ENCODE results near the gene TRMT112.

The TRMT112 gene

DNA sequence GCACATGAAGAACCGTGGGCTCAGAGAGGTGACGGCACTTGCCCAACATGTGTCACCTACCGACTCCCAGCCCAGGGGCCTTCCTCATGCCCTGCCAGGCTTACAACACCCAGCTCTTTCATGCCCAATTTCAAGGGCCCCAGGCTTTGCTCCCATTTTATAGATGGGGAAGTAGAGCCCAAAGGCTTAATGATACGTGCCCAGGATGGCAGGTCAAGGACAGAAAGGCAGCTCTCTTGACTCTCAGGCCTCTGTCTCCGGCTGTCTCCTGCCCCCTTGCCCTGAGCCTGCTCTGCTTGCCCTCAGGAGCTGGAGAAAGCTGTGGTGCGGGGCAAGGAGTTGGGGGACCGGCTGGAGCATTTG, 31.6 kb upstream of the TRMT112 start:
- peaks cover 14% of the 10 kb centered on the region for H3K4me1 ChIP-seq (ENCODE audit: insufficient read depth, insufficient read length)
- no peaks in the 10 kb centered on the region for H3K27me3 ChIP-seq (ENCODE audit: insufficient read depth, insufficient read length)
- DNase-seq (ENCODE audit: low read depth, low spot score) = no peak
- no peaks in the 10 kb centered on the region for H3K36me3 ChIP-seq (ENCODE audit: insufficient read depth, insufficient read length, low read length)
- H3K9ac ChIP-seq (ENCODE audit: insufficient read length, low read depth) = no peak overlapping the region
- no peak for TF ChIP-seq YY1 (IDR thresholded peaks at IDR 0.05; ENCODE audit: insufficient read depth, insufficient read length)
- no peak for TF ChIP-seq SUZ12 (IDR thresholded peaks at IDR 0.05; ENCODE audit: extremely low read depth, insufficient read depth, insufficient read length)
- TF ChIP-seq ZNF274 (IDR thresholded peaks at IDR 0.05; ENCODE audit: low read depth, low read length) = no peak
- H3K9me3 ChIP-seq (ENCODE audit: insufficient read depth, low read length) = no peaks in the 10 kb centered on the region
- H3K4me3 ChIP-seq (ENCODE audit: insufficient read length, low read depth) = no peak overlapping the region

- Histone ChIP-seq H3K4me1 (ENCODE audit: insufficient read depth, insufficient read length) (peaks cover 16% of the 10 kb centered on the region), H3K9ac (ENCODE audit: insufficient read length, low read depth) (no peak overlapping the region), H3K36me3 (ENCODE audit: insufficient read depth, insufficient read length, low read length) (no peaks in the 10 kb centered on the region), H3K4me3 (ENCODE audit: insufficient read length, low read depth) (no peak overlapping the region), H3K27me3 (ENCODE audit: insufficient read depth, insufficient read length) (no peaks in the 10 kb centered on the region), H3K9me3 (ENCODE audit: insufficient read depth, low read length) (no peaks in the 10 kb centered on the region)
- TF ChIP-seq SUZ12 (IDR thresholded peaks at IDR 0.05; ENCODE audit: extremely low read depth, insufficient read depth, insufficient read length) (no peak), ZNF274 (IDR thresholded peaks at IDR 0.05; ENCODE audit: low read depth, low read length) (no peak), YY1 (IDR thresholded peaks at IDR 0.05; ENCODE audit: insufficient read depth, insufficient read length) (no peak)
- DNase-seq (ENCODE audit: low read depth, low spot score) = no peak
Observed at GRCh38 chr11:64348383-64349024, 31.1 kb upstream of the TRMT112 start.

GRCh38 chr11:64347193-64347867, 30.0 kb upstream of the TRMT112 start:
- H3K4me3 ChIP-seq (ENCODE audit: insufficient read length, low read depth) = no peak overlapping the region
- TF ChIP-seq SUZ12 (IDR thresholded peaks at IDR 0.05; ENCODE audit: extremely low read depth, insufficient read depth, insufficient read length) = no peak
- TF ChIP-seq YY1 (IDR thresholded peaks at IDR 0.05; ENCODE audit: insufficient read depth, insufficient read length) = no peak
- TF ChIP-seq ZNF274 (IDR thresholded peaks at IDR 0.05; ENCODE audit: low read depth, low read length) = no peak
- no peak for DNase-seq (ENCODE audit: low read depth, low spot score)

GRCh38 chr11:64344787-64345186, 27.4 kb upstream of the TRMT112 start:
- H3K9ac ChIP-seq (ENCODE audit: insufficient read length, low read depth) = peak overlapping the region; percentile 54
- TF ChIP-seq YY1 (IDR thresholded peaks at IDR 0.05; ENCODE audit: insufficient read depth, insufficient read length) = no peak
- H3K9me3 ChIP-seq (ENCODE audit: insufficient read depth, low read length) = no peaks in the 10 kb centered on the region
- H3K4me3 ChIP-seq (ENCODE audit: insufficient read length, low read depth) = no peak overlapping the region
- no peak for DNase-seq (ENCODE audit: low read depth, low spot score)
- peaks cover 7% of the 10 kb centered on the region for H3K27me3 ChIP-seq (ENCODE audit: insufficient read depth, insufficient read length)
- peaks cover 32% of the 10 kb centered on the region for H3K4me1 ChIP-seq (ENCODE audit: insufficient read depth, insufficient read length)
- no peaks in the 10 kb centered on the region for H3K36me3 ChIP-seq (ENCODE audit: insufficient read depth, insufficient read length, low read length)

More at GRCh38 chr11:64347193-64347867, 30.0 kb upstream of the TRMT112 start:
- Histone ChIP-seq H3K36me3 (ENCODE audit: insufficient read depth, insufficient read length, low read length) (no peaks in the 10 kb centered on the region), H3K4me1 (ENCODE audit: insufficient read depth, insufficient read length) (peaks cover 22% of the 10 kb centered on the region), H3K9me3 (ENCODE audit: insufficient read depth, low read length) (no peaks in the 10 kb centered on the region), H3K9ac (ENCODE audit: insufficient read length, low read depth) (no peak overlapping the region), H3K27me3 (ENCODE audit: insufficient read depth, insufficient read length) (no peaks in the 10 kb centered on the region)

DNA sequence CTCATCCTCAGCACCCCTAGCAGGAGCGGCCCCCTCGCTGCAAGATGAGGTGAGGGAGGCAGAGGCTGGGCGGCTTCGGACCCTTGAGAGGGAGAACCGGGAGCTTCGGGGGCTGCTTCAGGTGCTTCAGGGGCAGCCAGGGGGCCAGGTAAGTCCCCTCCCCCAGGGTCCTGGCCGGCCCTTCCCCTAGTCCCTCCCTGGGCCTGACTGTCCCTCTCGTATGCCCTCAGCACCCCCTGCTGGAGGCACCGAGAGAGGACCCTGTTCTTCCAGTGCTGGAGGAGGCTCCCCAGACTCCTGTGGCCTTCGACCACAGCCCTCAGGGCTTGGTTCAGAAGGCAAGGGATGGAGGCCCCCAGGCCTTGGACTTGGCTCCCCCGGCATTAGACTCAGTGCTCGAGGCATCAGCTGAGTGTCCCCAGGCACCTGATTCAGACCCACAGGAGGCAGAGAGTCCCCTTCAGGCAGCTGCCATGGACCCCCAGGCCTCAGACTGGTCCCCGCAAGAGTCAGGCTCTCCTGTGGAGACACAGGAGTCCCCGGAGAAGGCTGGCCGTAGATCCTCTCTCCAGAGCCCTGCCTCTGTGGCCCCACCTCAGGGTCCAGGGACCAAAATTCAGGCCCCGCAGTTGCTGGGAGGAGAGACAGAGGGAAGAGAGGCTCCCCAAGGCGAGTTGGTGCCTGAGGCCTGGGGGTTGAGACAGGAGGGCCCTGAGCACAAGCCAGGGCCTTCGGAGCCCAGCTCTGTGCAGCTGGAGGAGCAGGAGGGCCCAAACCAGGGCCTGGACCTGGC, 26.6 kb upstream of the TRMT112 start:
- Histone ChIP-seq H3K9me3 (ENCODE audit: insufficient read depth, low read length) (no peaks in the 10 kb centered on the region), H3K4me1 (ENCODE audit: insufficient read depth, insufficient read length) (peaks cover 31% of the 10 kb centered on the region), H3K27me3 (ENCODE audit: insufficient read depth, insufficient read length) (peaks cover 7% of the 10 kb centered on the region), H3K9ac (ENCODE audit: insufficient read length, low read depth) (peak overlapping the region; percentile 54), H3K36me3 (ENCODE audit: insufficient read depth, insufficient read length, low read length) (no peaks in the 10 kb centered on the region), H3K4me3 (ENCODE audit: insufficient read length, low read depth) (no peak overlapping the region)
- DNase-seq (ENCODE audit: low read depth, low spot score) = no peak
- no peak for TF ChIP-seq YY1 (IDR thresholded peaks at IDR 0.05; ENCODE audit: insufficient read depth, insufficient read length)

DNA sequence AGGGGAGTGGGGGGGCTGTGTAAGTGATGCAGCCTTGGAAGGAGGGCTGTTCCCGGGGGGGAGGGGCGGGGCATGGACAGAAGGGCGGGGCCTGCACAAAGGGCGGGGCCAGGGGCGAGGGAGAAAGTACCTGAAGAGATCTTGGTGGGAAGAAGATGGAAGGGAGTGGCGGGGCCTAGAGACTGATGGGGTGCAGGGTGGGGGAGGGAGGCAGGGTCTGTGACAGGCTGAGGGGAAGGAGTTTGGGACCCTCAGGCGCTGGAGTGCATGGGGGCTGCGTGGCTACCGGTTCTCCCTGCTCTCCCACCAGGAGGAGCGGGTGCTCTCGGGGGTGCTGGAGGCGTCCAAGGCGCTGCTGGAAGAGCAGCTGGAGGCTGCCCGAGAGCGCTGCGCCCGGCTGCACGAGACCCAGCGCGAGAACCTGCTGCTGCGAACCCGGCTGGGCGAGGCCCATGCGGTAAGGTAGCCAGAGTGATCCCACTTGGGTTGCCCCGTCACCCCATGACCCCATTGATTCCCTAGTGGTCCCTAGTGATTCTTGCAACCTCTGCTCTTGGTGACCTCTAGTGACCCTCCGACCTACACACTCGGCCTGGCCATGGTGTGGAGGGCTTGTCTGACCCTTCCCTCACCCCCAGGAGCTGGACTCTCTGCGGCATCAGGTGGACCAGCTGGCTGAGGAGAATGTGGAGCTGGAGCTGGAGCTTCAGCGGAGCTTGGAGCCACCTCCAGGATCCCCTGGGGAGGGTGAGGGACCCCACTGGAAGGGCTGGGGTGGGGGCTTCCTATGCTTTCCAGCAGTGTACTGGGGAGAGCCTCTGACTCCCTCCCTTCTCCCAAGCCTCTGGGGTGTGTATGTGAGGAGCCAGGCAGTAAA, 25.7 kb upstream of the TRMT112 start:
- no peaks in the 10 kb centered on the region for H3K9me3 ChIP-seq (ENCODE audit: insufficient read depth, low read length)
- H3K4me3 ChIP-seq (ENCODE audit: insufficient read length, low read depth) = no peak overlapping the region
- peaks cover 28% of the 10 kb centered on the region for H3K4me1 ChIP-seq (ENCODE audit: insufficient read depth, insufficient read length)
- no peak for TF ChIP-seq YY1 (IDR thresholded peaks at IDR 0.05; ENCODE audit: insufficient read depth, insufficient read length)
- TF ChIP-seq ZNF274 (IDR thresholded peaks at IDR 0.05; ENCODE audit: low read depth, low read length) = no peak
- no peak for TF ChIP-seq SUZ12 (IDR thresholded peaks at IDR 0.05; ENCODE audit: extremely low read depth, insufficient read depth, insufficient read length)
- peak overlapping the region; percentile 33 for H3K9ac ChIP-seq (ENCODE audit: insufficient read length, low read depth)
- H3K27me3 ChIP-seq (ENCODE audit: insufficient read depth, insufficient read length) = peaks cover 7% of the 10 kb centered on the region
- DNase-seq (ENCODE audit: low read depth, low spot score) = no peak
- H3K36me3 ChIP-seq (ENCODE audit: insufficient read depth, insufficient read length, low read length) = no peaks in the 10 kb centered on the region

Measured in NT2/D1 (cell line).